BE2C (cell line): Measurements from ENCODE around the gene ROBO1.

Source experiments
- DNase-seq: peaks from one replicate; pipeline ENCODE4 v3.0.0-alpha.2; 2020
- H3K27me3 ChIP-seq: fragments of 250-450 bp; sonication (Bioruptor Pico); 2 replicates; pipeline ENCODE4 v1.5.1; 2020; ENCODE audit warnings: mild to moderate bottlenecking
- H3K36me3 ChIP-seq: fragments of 250-450 bp; sonication (Bioruptor Pico); 2 replicates; pipeline ENCODE4 v1.5.1; 2020; ENCODE audit warnings: mild to moderate bottlenecking
- H3K4me1 ChIP-seq: fragments of 250-450 bp; sonication (Bioruptor Pico); 2 replicates; pipeline ENCODE4 v1.5.1; 2020
- H3K4me3 ChIP-seq: 2 replicates; pipeline ENCODE4 v1.5.1; 2011; ENCODE audit warnings: low read depth, low read length
- H3K9me3 ChIP-seq: fragments of 250-450 bp; sonication (Bioruptor Pico); 2 replicates; pipeline ENCODE4 v1.5.1; 2020
- TF ChIP-seq, protein P1 (sequence below): IDR thresholded peaks from 2 replicates; pipeline ENCODE4 v1.5.1; 2012; ENCODE audit warnings: mild to moderate bottlenecking, low read depth, low read length

Gene ROBO1

DNA sequence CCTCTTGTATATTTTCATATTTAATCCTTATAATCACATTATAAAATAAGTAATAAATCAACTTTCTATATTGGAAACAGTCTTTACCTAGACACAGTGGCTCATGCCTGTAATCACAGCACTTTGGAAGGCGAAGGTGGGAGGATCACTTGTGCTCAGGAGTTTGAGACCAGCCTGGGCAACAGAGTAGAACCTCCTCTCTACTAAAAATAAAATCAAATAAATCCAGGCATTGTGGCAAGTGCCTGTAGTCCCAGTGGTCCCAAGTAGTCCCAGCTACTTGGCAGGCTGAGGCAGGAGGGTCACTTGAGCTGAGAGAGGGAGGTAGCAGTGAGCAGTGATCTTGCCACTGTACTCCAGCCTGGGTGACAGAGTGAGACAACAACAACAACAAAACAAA is 975.1 kb downstream of the ROBO1 start:
- Histone ChIP-seq H3K27me3 (no peaks in the 10 kb centered on the region), H3K36me3 (no peaks in the 10 kb centered on the region), H3K9me3 (no peaks in the 10 kb centered on the region), H3K4me3 (no peak overlapping the region), H3K4me1 (no peaks in the 10 kb centered on the region; the same call in 1 of the 2 replicates)
- TF ChIP-seq, protein P1, sequence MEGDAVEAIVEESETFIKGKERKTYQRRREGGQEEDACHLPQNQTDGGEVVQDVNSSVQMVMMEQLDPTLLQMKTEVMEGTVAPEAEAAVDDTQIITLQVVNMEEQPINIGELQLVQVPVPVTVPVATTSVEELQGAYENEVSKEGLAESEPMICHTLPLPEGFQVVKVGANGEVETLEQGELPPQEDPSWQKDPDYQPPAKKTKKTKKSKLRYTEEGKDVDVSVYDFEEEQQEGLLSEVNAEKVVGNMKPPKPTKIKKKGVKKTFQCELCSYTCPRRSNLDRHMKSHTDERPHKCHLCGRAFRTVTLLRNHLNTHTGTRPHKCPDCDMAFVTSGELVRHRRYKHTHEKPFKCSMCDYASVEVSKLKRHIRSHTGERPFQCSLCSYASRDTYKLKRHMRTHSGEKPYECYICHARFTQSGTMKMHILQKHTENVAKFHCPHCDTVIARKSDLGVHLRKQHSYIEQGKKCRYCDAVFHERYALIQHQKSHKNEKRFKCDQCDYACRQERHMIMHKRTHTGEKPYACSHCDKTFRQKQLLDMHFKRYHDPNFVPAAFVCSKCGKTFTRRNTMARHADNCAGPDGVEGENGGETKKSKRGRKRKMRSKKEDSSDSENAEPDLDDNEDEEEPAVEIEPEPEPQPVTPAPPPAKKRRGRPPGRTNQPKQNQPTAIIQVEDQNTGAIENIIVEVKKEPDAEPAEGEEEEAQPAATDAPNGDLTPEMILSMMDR = no peak
- DNase-seq = no peak

DNA sequence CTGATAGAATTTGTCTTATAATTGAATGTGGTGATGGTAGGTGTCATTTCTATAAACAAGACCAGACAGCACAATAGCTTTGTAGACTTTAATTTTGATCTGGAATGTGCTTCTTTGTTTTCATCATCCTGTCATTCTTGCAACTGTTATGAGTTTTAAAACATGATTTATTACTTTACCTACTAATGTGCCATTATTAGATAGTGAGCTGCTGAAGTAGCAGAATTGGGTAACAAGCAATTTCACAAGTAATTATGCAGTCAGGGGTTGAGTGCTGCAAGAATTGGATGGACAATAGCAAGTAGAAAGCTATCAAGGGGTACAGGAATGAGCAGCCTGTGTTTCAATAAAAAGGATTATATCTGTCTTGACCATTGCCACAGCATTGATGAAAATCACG is 975.6 kb downstream of the ROBO1 start:
- TF ChIP-seq, protein P1 = no peak
- H3K27me3 ChIP-seq = no peaks in the 10 kb centered on the region
- no peaks in the 10 kb centered on the region; the same call in 1 of the 2 replicates for H3K4me1 ChIP-seq
- H3K4me3 ChIP-seq = no peak overlapping the region
- no peaks in the 10 kb centered on the region for H3K36me3 ChIP-seq
- H3K9me3 ChIP-seq = no peaks in the 10 kb centered on the region
- DNase-seq = no peak

DNA sequence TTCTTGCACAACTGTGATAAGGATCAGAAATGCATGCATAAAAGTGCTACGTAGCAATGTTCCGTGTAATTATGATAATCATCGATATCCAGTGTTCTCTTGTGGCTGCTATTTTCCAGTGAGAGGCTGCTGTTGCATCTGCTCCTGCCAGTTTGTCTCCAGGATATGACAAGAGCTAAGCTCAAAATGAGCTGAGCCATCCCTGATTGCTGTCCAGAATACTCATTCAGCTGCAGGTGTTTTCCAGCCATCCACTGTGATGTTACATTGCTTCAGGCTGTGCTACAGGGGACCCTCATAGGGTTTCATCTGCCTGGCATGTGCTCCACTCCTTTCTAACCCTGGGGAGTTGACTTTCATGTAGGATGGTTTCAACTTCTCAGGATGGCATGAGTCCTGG is 976.0 kb downstream of the ROBO1 start:
- TF ChIP-seq, protein P1 = no peak
- Histone ChIP-seq H3K9me3 (no peaks in the 10 kb centered on the region), H3K36me3 (no peaks in the 10 kb centered on the region), H3K4me1 (no peaks in the 10 kb centered on the region), H3K27me3 (no peaks in the 10 kb centered on the region), H3K4me3 (no peak overlapping the region)
- peak; percentile 17 for DNase-seq

DNA sequence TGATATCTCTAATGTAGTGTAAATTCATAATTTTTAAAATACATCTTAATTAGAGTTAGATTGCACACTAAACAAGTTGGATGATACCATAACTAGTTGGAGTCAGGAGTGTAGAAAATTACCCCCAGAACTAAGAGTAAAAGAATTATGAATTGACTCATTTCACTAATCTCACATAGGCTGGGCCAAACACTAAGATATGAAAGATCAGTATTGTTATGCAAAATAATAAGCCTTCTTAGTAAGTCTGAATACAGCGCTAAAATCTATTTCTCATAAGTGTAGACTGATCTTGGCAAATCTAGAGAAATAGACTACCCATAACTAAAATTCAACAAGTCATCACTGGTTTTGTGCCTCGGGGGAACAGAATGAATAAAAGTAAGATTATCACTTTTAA is 979.0 kb downstream of the ROBO1 start:
- TF ChIP-seq, protein P1 = no peak
- Histone ChIP-seq H3K4me3 (no peak overlapping the region), H3K9me3 (no peaks in the 10 kb centered on the region), H3K27me3 (no peaks in the 10 kb centered on the region; the same call in 1 of the 2 replicates), H3K36me3 (no peaks in the 10 kb centered on the region), H3K4me1 (no peaks in the 10 kb centered on the region; the same call in 1 of the 2 replicates)
- DNase-seq = no peak

DNA sequence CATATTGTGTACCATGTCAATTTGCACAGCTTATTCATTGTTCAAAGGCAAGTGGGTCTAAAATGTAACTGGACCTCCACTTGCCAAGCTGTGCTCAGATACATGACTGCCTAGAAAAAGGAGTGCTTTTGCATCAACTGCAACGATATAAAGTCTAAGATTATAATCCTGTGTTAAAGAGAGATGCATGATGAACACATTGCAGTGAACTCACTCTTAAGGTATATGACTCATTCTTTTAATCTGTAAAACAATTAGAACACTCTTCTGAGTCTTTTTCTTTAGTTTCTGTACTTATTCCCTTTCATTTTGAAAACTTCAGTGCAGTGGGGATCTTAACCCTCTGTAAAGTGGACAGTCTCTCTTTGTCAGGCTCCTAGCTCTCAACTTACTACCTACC is 982.8 kb downstream of the ROBO1 start:
- DNase-seq = no peak
- Histone ChIP-seq H3K36me3 (no peaks in the 10 kb centered on the region), H3K4me3 (no peak overlapping the region), H3K4me1 (no peaks in the 10 kb centered on the region; the same call in 1 of the 2 replicates), H3K27me3 (no peaks in the 10 kb centered on the region; the same call in 1 of the 2 replicates), H3K9me3 (no peaks in the 10 kb centered on the region; the same call in 1 of the 2 replicates)
- TF ChIP-seq, protein P1 = no peak

DNA sequence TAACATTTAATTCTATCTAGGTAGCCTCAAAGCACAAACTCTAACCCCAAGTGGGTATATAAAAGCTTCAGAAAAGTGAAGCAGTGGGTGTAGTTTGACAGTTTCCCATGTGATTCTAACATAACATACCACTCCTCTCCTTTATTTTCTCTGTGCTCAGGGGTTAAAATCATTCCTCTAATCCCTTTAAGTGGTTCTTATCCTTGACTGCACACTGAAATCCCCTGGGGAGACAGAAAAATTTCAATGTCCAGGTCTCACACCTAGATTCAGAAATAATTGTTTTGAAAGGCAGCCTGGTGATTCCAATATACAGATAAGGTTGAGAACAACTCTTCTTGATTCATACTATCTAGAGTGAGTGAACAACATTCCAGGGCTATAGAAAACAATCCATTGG is 986.4 kb downstream of the ROBO1 start:
- no peak overlapping the region for H3K4me3 ChIP-seq

More for the DNA sequence above, 986.4 kb downstream of the ROBO1 start:
- no peaks in the 10 kb centered on the region for H3K36me3 ChIP-seq
- no peaks in the 10 kb centered on the region; the same call in 1 of the 2 replicates for H3K27me3 ChIP-seq
- TF ChIP-seq, protein P1 = no peak
- no peak for DNase-seq
- H3K4me1 ChIP-seq = no peaks in the 10 kb centered on the region; the same call in 1 of the 2 replicates
- H3K9me3 ChIP-seq = no peaks in the 10 kb centered on the region; the same call in 1 of the 2 replicates
